ENCODE results near the gene COL19A1.

COL19A1 gene

GRCh38 chr6:69957985-69958559, 91.7 kb downstream of the COL19A1 start:
- TF ChIP-seq EGR1 (IDR thresholded peaks at IDR 0.05) (no peak), TCF12 (IDR thresholded peaks at IDR 0.05; ENCODE audit: low read depth) (no peak), MAX (IDR thresholded peaks at IDR 0.05) (no peak), FOXM1 (IDR thresholded peaks at IDR 0.05; ENCODE audit: borderline replicate concordance, low read depth) (no peak), TAF1 (IDR thresholded peaks at IDR 0.05; ENCODE audit: low read depth) (no peak), TEAD4 (IDR thresholded peaks at IDR 0.05) (no peak), YY1 (IDR thresholded peaks at IDR 0.05; ENCODE audit: low read depth) (no peak), ZBTB7A (IDR thresholded peaks at IDR 0.05; ENCODE audit: low read depth) (no peak), USF1 (IDR thresholded peaks at IDR 0.05) (no peak)

GRCh38 chr6:69958978-69959377, 92.6 kb downstream of the COL19A1 start:
- TF ChIP-seq TCF12 (IDR thresholded peaks at IDR 0.05; ENCODE audit: low read depth) (no peak), CEBPB (IDR thresholded peaks at IDR 0.05) (no peak), FOXM1 (IDR thresholded peaks at IDR 0.05; ENCODE audit: borderline replicate concordance, low read depth) (no peak), RAD21 (IDR thresholded peaks at IDR 0.05; ENCODE audit: low read depth) (no peak), YY1 (IDR thresholded peaks at IDR 0.05; ENCODE audit: low read depth) (no peak), MAX (IDR thresholded peaks at IDR 0.05) (no peak), ZBTB7A (IDR thresholded peaks at IDR 0.05; ENCODE audit: low read depth) (no peak), USF1 (IDR thresholded peaks at IDR 0.05) (no peak), NFIC (IDR thresholded peaks at IDR 0.05) (no peak), TAF1 (IDR thresholded peaks at IDR 0.05; ENCODE audit: low read depth) (no peak), REST (IDR thresholded peaks at IDR 0.05; ENCODE audit: low read depth) (no peak), TEAD4 (IDR thresholded peaks at IDR 0.05) (no peak)

GRCh38 chr6:69973138-69973537, 106.8 kb downstream of the COL19A1 start:
- no peak for TF ChIP-seq USF1 (IDR thresholded peaks at IDR 0.05)
- TF ChIP-seq CREB1 (IDR thresholded peaks at IDR 0.05; ENCODE audit: low read depth) = no peak
- no peak for TF ChIP-seq EGR1 (IDR thresholded peaks at IDR 0.05)
- no peak for TF ChIP-seq TCF12 (IDR thresholded peaks at IDR 0.05; ENCODE audit: low read depth)
- TF ChIP-seq CEBPB (IDR thresholded peaks at IDR 0.05) = no peak

GRCh38 chr6:69973763-69974162, 107.4 kb downstream of the COL19A1 start:
- TF ChIP-seq USF1 (IDR thresholded peaks at IDR 0.05) (no peak), TEAD4 (IDR thresholded peaks at IDR 0.05) (no peak), RAD21 (IDR thresholded peaks at IDR 0.05; ENCODE audit: low read depth) (no peak), NFIC (IDR thresholded peaks at IDR 0.05) (no peak)

GRCh38 chr6:69974193-69974592, 107.8 kb downstream of the COL19A1 start:
- TF ChIP-seq USF1 (IDR thresholded peaks at IDR 0.05) = no peak

- no peak for TF ChIP-seq CEBPB (IDR thresholded peaks at IDR 0.05)
- TF ChIP-seq YY1 (IDR thresholded peaks at IDR 0.05; ENCODE audit: low read depth) = no peak
- no peak for TF ChIP-seq TCF12 (IDR thresholded peaks at IDR 0.05; ENCODE audit: low read depth)
- TF ChIP-seq TAF1 (IDR thresholded peaks at IDR 0.05; ENCODE audit: low read depth) = no peak
- TF ChIP-seq NFIC (IDR thresholded peaks at IDR 0.05) = no peak
- TF ChIP-seq MAX (IDR thresholded peaks at IDR 0.05) = no peak
- no peak for TF ChIP-seq USF1 (IDR thresholded peaks at IDR 0.05)
- no peak for TF ChIP-seq TEAD4 (IDR thresholded peaks at IDR 0.05)
- TF ChIP-seq ZBTB7A (IDR thresholded peaks at IDR 0.05; ENCODE audit: low read depth) = no peak
- TF ChIP-seq CREB1 (IDR thresholded peaks at IDR 0.05; ENCODE audit: low read depth) = no peak
- no peak for TF ChIP-seq FOXM1 (IDR thresholded peaks at IDR 0.05; ENCODE audit: borderline replicate concordance, low read depth)
- TF ChIP-seq RAD21 (IDR thresholded peaks at IDR 0.05; ENCODE audit: low read depth) = no peak
- TF ChIP-seq REST (IDR thresholded peaks at IDR 0.05; ENCODE audit: low read depth) = no peak
- TF ChIP-seq EGR1 (IDR thresholded peaks at IDR 0.05) = no peak
- no peak for TF ChIP-seq EP300 (IDR thresholded peaks at IDR 0.05; ENCODE audit: borderline replicate concordance)
Observed at GRCh38 chr6:69976591-69977090, 110.3 kb downstream of the COL19A1 start.

All from Ishikawa (cell line).